ENCODE results near the gene CEP85L.

DNA sequence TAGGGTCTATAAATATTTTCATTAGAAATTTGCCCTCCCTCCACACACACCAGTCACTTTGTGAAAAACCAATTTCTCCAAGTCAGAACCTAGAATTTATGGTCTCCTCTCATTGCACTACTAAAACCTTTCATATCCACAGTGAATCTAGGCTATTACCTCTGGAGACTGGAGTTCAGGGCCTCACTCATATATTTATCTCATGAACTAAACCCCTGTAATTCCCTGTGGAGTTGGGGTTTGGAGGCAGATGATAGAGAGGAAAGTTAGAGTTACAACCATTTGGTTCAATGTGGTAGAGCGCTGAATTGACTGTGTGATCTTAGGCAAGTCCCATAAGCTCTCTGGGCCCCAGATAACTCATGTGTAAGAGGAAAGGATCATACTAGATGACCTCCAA is 18.2 kb upstream of the CEP85L start:
- TF ChIP-seq, protein P1, sequence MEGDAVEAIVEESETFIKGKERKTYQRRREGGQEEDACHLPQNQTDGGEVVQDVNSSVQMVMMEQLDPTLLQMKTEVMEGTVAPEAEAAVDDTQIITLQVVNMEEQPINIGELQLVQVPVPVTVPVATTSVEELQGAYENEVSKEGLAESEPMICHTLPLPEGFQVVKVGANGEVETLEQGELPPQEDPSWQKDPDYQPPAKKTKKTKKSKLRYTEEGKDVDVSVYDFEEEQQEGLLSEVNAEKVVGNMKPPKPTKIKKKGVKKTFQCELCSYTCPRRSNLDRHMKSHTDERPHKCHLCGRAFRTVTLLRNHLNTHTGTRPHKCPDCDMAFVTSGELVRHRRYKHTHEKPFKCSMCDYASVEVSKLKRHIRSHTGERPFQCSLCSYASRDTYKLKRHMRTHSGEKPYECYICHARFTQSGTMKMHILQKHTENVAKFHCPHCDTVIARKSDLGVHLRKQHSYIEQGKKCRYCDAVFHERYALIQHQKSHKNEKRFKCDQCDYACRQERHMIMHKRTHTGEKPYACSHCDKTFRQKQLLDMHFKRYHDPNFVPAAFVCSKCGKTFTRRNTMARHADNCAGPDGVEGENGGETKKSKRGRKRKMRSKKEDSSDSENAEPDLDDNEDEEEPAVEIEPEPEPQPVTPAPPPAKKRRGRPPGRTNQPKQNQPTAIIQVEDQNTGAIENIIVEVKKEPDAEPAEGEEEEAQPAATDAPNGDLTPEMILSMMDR (IDR thresholded peaks at IDR 0.05) = no peak
- TF ChIP-seq POLR2AphosphoS5 (IDR thresholded peaks at IDR 0.05) = no peak
- TF ChIP-seq POLR2A (IDR thresholded peaks at IDR 0.05) = no peak
- no peak for TF ChIP-seq EP300 (IDR thresholded peaks at IDR 0.05)

All from gastroesophageal sphincter (tissue), 3 donors.